GM23248 (cell line): ENCODE data around the gene CTNNA3.
"Not testable (repeated sequence)": the region's sequence is repeated elsewhere in the genome, so short reads cannot be mapped to it uniquely, and the experiment has no call there.

Source experiments
- EZH2 ChIP-seq: fragments of 200-600 bp; sonication (generic); IDR thresholded peaks from 2 replicates; pipeline ENCODE4 v1.6.1; 2018; ENCODE audit warnings: antibody characterized with exemption, mild to moderate bottlenecking; ENCODE audit not compliant: insufficient read depth, poor library complexity, severe bottlenecking
- EZH2phosphoT487 ChIP-seq: fragments of 200-600 bp; sonication (generic); IDR thresholded peaks from 2 replicates; pipeline ENCODE4 v1.6.1; 2018; ENCODE audit warnings: antibody characterized with exemption, moderate library complexity, mild to moderate bottlenecking, low read depth; ENCODE audit not compliant: insufficient read depth

GRCh38 chr10:67699613-67700270, 3.7 kb upstream of the CTNNA3 start:
- TF ChIP-seq EZH2, EZH2phosphoT487: not testable (repeated sequence)
